Pancreas (tissue), 10 donors: ENCODE results near the gene ZCCHC7. TPM values are rescaled to one million over a fixed set of nuclear protein-coding genes. Genes with fewer than 3 reads are reported as not detected.

ENCODE experiments used
- ATAC-seq, 4 donors: fragments of 200-7000 bp; cut with Tn5 transposase; one replicate each; pipeline versions ENCODE4 v1.8.0 to v1.9.1; 2020; ENCODE audit warnings: mild to moderate bottlenecking in 4 of 4, moderate library complexity in 4 of 4
- DNase-seq, 6 donors: peaks; one replicate each; pipeline ENCODE4 v3.0.0-alpha.2; 2020
- FAIRE-seq: peaks from 2 replicates; lab custom pipeline; 2012; peaks lifted over from hg19 to GRCh38; lab: Jason Lieb, UNC
- H3K27ac ChIP-seq, 4 donors: fragments of 200-600 bp; sonication (generic); 1 replicate in 3 of 4; 2 replicates in 1 of 4; pipeline versions ENCODE4 v1.5.0 to v1.8.0; 2020
- H3K27me3 ChIP-seq, 4 donors: fragments of 200-600 bp; one replicate each; pipeline ENCODE4 v1.8.0; 2021
- H3K36me3 ChIP-seq, 3 donors: fragments of 200-600 bp; sonication (generic) in 1 of 3; one replicate each; pipeline versions ENCODE4 v1.5.0 to v1.8.0; 2020 to 2021
- H3K4me1 ChIP-seq, 3 donors: fragments of 200-600 bp; one replicate each; pipeline ENCODE4 v1.8.0; 2021
- H3K4me3 ChIP-seq, 4 donors: fragments of 200-600 bp; sonication (generic) in 2 of 4; one replicate each; pipeline versions ENCODE4 v1.5.0 to v1.8.0; 2020 to 2021
- H3K9me3 ChIP-seq, 4 donors: fragments of 200-600 bp; one replicate each; pipeline ENCODE4 v1.8.0; 2021
- CTCF ChIP-seq, 4 donors: fragments of 200-600 bp; sonication (generic) in 3 of 4; IDR thresholded peaks; one replicate each; pipeline versions ENCODE4 v1.5.0 to v1.8.0; 2021; ENCODE audit warnings: antibody characterized with exemption in 4 of 4
- WGBS, 2 donors: extraction: QIAGEN DNeasy Blood & Tissue Kit; methylation state at CpG; one replicate each; pipeline ENCODE4 v1.1.7; 2013; 5-methylcytosine and 5-hydroxymethylcytosine counted together
- intact Hi-C, 3 donors: fragments of 100-400 bp; cut with DNase I; formaldehyde crosslinking; loops; one replicate each; pipeline versions ENCODE4 v1.11.1 to v1.14.2; 2022
- polyA plus RNA-seq, 2 donors: library from polyadenylated mRNA; stranded (reverse); fragments of 200-250 nt; gene quantifications; one replicate each; pipeline ENCODE4 v1.2.3, GENCODE V29; 2013
- total RNA-seq, 6 donors: library from RNA; stranded (reverse); fragmentation: NEBNext Ultra II Directional in 4 of 6; extraction: Animal tissue kit (Norgen Biotek cat#: 25700) in 4 of 6; gene quantifications; one replicate each; pipeline versions ENCODE4 v1.2.1 to v1.2.4, GENCODE V29; 2021 to 2023
- donor health status: healthy with polysubstance abuse.
- donor health status: DM: no; HTN: no; CAD: no; lungs with moderate emphysema.
- donor health status: DM: no; HTN: no; CAD: no.
- donor health status: control.
- donor health status: control.
- donor health status: Bipolar disorder and iron deficiency.
- donor health status: DM: yes; HTN: yes; CAD: no.
- donor health status: DM: no; HTN: no; CAD: no.
- donor health status: DM: no; HTN: no; CAD: no.
- donor health status: DM: yes; HTN: yes; CAD: no.

Gene ZCCHC7
- total and polyA plus RNA-seq, 8 donors, result 8.1 to 17.4 (median 14.4) TPM

GRCh38 chr9:37340961-37341360 is 220.6 kb downstream of the ZCCHC7 start:
- ATAC-seq (no peak), DNase-seq (no peak), FAIRE-seq (peak; percentile 13)
- no peak for TF ChIP-seq CTCF (IDR thresholded peaks at IDR 0.05)
- Histone ChIP-seq H3K36me3 (no peaks in the 10 kb centered on the region), H3K9me3 (no peaks in the 10 kb centered on the region), H3K4me1 (peaks cover 0 to 11% (median 7%) of the 10 kb centered on the region in 3 donors), H3K27me3 (no peaks in the 10 kb centered on the region), H3K27ac (no peak overlapping the region), H3K4me3 (no peak overlapping the region)
- WGBS, 2 donors, result 80 to 88% methylated on average over 1 of the region's 1 CpG
- intact Hi-C loops, result no loop called here

- ATAC-seq, result no peak
- no peak for TF ChIP-seq CTCF (IDR thresholded peaks at IDR 0.05)
- no peaks in the 10 kb centered on the region for H3K36me3 ChIP-seq
- H3K27ac ChIP-seq, result no peak overlapping the region
- no peak for DNase-seq
- H3K4me1 ChIP-seq, result peaks cover 0 to 7% (median 5%) of the 10 kb centered on the region in 3 donors
- WGBS, 2 donors, result 97 to 99% methylated on average over 2 of the region's 2 CpGs
- intact Hi-C loops, result no loop called here
- no peaks in the 10 kb centered on the region for H3K27me3 ChIP-seq
- no peak for FAIRE-seq
- H3K9me3 ChIP-seq, result no peaks in the 10 kb centered on the region
- no peak overlapping the region for H3K4me3 ChIP-seq
Measured at GRCh38 chr9:37341704-37342103, 221.3 kb downstream of the ZCCHC7 start.

GRCh38 chr9:37342493-37342892 is 222.1 kb downstream of the ZCCHC7 start:
- H3K9me3 ChIP-seq, result no peaks in the 10 kb centered on the region
- H3K36me3 ChIP-seq, result no peaks in the 10 kb centered on the region
- H3K27ac ChIP-seq, result no peak overlapping the region
- no peaks in the 10 kb centered on the region for H3K27me3 ChIP-seq
- intact Hi-C loops, result no loop called here
- 92 to 100% methylated on average over 2 of the region's 2 CpGs for WGBS, 2 donors
- DNase-seq, result no peak
- TF ChIP-seq CTCF (IDR thresholded peaks at IDR 0.05), result no peak
- peaks cover 0 to 7% (median 5%) of the 10 kb centered on the region in 3 donors for H3K4me1 ChIP-seq
- no peak for ATAC-seq
- no peak for FAIRE-seq
- no peak overlapping the region for H3K4me3 ChIP-seq

- no peak for TF ChIP-seq CTCF (IDR thresholded peaks at IDR 0.05)
- no peak for ATAC-seq
- 76 to 85% methylated on average over 5 of the region's 5 CpGs for WGBS, 2 donors
- Histone ChIP-seq H3K4me1 (peaks cover 0 to 7% (median 5%) of the 10 kb centered on the region in 3 donors), H3K36me3 (no peaks in the 10 kb centered on the region), H3K4me3 (no peak overlapping the region), H3K9me3 (no peaks in the 10 kb centered on the region), H3K27me3 (no peaks in the 10 kb centered on the region), H3K27ac (no peak overlapping the region)
- no peak for FAIRE-seq
- no peak for DNase-seq
- intact Hi-C loops, result no loop called here
Measured at GRCh38 chr9:37342895-37343294, 222.5 kb downstream of the ZCCHC7 start.

GRCh38 chr9:37343724-37344123 is 223.3 kb downstream of the ZCCHC7 start:
- no peak for DNase-seq
- WGBS, 2 donors, result 94 to 95% methylated on average over 1 of the region's 1 CpG
- Histone ChIP-seq H3K36me3 (no peaks in the 10 kb centered on the region), H3K27ac (no peak overlapping the region), H3K9me3 (no peaks in the 10 kb centered on the region), H3K4me1 (peaks cover 0 to 7% (median 3%) of the 10 kb centered on the region in 3 donors), H3K27me3 (no peaks in the 10 kb centered on the region), H3K4me3 (no peak overlapping the region)
- FAIRE-seq, result no peak
- no peak for TF ChIP-seq CTCF (IDR thresholded peaks at IDR 0.05)
- ATAC-seq, result no peak
- intact Hi-C loops, result no loop called here
